Left ventricle myocardium inferior (tissue), 1 donor: ENCODE data around the gene EIPR1. TPM values are rescaled to one million over a fixed set of nuclear protein-coding genes. Genes with fewer than 3 reads are reported as not detected.

ENCODE experiments used
- DNase-seq: peaks from one replicate; pipeline ENCODE4 v3.0.0-alpha.2; 2020
- H3K27ac ChIP-seq: fragments of 200-600 bp; replicated peaks from 2 replicates; pipeline ENCODE4 v1.8.0; 2021
- H3K27me3 ChIP-seq: fragments of 200-600 bp; 2 replicates; pipeline ENCODE4 v1.8.0; 2021; ENCODE audit warnings: low read depth
- H3K36me3 ChIP-seq: fragments of 200-600 bp; 2 replicates; pipeline ENCODE4 v1.8.0; 2021
- H3K4me1 ChIP-seq: fragments of 200-600 bp; 2 replicates; pipeline ENCODE4 v1.8.0; 2021
- H3K4me3 ChIP-seq: fragments of 200-600 bp; 2 replicates; pipeline ENCODE4 v1.8.0; 2021; ENCODE audit warnings: mild to moderate bottlenecking, moderate library complexity
- H3K9me3 ChIP-seq: fragments of 200-600 bp; replicated peaks from 2 replicates; pipeline ENCODE4 v1.8.0; 2021
- CTCF ChIP-seq: fragments of 200-600 bp; IDR thresholded peaks from 2 replicates; pipeline ENCODE4 v1.8.0; 2021; ENCODE audit warnings: antibody characterized with exemption, mild to moderate bottlenecking, borderline replicate concordance
- intact Hi-C: fragments of 100-400 bp; cut with micrococcal nuclease; formaldehyde crosslinking; loops from one replicate; pipeline ENCODE4 v1.11.0; 2022
- total RNA-seq: library from RNA; stranded (reverse); fragmentation: NEBNext Ultra II Directional; extraction: Animal tissue kit (Norgen Biotek cat#: 25700); gene quantifications from one replicate; pipeline ENCODE4 v1.2.1, GENCODE V29; 2021
- donor health status: DM: no; HTN: yes; CAD: no; lungs with severe emphysema.

EIPR1 gene
- total RNA-seq, 1 donor from 2014 or later, result 12.2 TPM

DNA sequence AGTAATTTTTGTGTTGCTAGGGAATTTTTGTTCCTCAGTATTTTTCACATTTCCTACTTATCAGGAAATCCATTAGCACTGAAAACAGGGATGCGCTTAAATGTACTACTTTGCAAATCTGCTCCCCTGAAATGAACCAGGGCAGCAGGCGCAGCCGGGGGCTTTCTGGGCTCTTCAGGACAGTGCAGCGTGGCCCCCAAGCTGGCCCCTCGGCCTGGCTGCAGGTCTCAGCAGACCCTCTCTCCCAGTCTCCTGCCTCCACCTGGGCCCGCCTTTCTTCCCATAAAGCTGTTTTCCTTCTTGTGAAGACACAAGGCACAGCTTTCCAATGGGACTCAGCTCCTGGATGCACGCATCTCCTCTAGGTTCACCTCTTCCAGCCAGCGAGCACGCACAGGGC, 35.3 kb downstream of the EIPR1 start:
- TF ChIP-seq CTCF, result no peak
- no peaks in the 10 kb centered on the region for H3K27me3 ChIP-seq
- no peak for DNase-seq
- no peaks in the 10 kb centered on the region for H3K9me3 ChIP-seq
- no peaks in the 10 kb centered on the region for H3K4me1 ChIP-seq
- intact Hi-C loops, result no loop called here
- no peaks in the 10 kb centered on the region for H3K36me3 ChIP-seq
- no peak overlapping the region for H3K4me3 ChIP-seq
- no peak overlapping the region for H3K27ac ChIP-seq

- no peak for TF ChIP-seq CTCF
These were observed 36.3 kb downstream of the EIPR1 start for GRCh38 chr2:3341336-3341735.

DNA sequence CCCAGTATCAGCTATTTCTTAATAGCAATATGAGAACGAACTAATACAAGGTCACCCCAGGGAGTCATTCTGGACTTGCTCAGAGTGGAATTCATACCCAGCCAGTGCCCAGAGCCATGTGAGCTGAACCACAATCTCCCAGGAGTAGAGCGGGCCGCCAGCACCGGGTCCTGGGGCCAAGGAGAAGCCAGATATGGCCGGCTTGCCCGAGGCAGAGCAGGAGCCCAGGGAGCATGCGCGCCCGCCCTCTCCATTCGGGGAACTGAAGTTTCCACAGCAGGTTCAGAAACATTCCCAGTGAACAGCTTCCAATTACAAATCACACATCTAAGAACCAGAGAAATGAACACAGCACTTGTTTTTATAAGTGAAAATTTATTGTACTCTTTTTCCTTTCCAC, 37.5 kb downstream of the EIPR1 start:
- H3K36me3 ChIP-seq, result no peaks in the 10 kb centered on the region
- H3K4me3 ChIP-seq, result no peak overlapping the region
- no peak for DNase-seq
- H3K9me3 ChIP-seq, result no peaks in the 10 kb centered on the region
- intact Hi-C loops, result no loop called here
- no peaks in the 10 kb centered on the region for H3K27me3 ChIP-seq
- TF ChIP-seq CTCF, result no peak
- H3K27ac ChIP-seq, result no peak overlapping the region
- no peaks in the 10 kb centered on the region for H3K4me1 ChIP-seq

More at GRCh38 chr2:3341336-3341735, 36.3 kb downstream of the EIPR1 start:
- no peak overlapping the region for H3K4me3 ChIP-seq
- no peaks in the 10 kb centered on the region for H3K4me1 ChIP-seq
- no peak overlapping the region for H3K27ac ChIP-seq
- intact Hi-C loops, result no loop called here
- no peaks in the 10 kb centered on the region for H3K36me3 ChIP-seq
- no peaks in the 10 kb centered on the region for H3K9me3 ChIP-seq
- DNase-seq, result no peak
- H3K27me3 ChIP-seq, result no peaks in the 10 kb centered on the region

DNA sequence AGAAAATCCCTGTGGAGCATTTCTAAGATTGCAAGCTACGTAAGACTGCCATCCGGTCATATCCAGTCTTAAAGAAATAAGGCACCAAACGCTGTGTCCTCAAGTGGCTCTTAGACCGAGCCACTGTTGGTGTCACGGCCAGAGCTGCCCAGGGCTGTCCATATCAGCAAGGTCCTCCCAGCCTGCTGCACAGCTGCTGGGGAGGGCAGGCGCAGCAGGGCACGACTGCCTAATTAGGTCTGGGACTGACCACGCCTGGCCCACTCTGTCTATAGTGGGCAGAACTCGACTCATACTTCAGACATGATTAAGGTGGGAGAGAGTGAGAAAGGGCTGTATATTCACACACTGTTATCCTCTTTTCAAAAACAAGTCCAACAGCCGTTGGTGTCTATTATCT, 39.3 kb downstream of the EIPR1 start:
- no peaks in the 10 kb centered on the region for H3K27me3 ChIP-seq
- no peak overlapping the region for H3K4me3 ChIP-seq
- no peaks in the 10 kb centered on the region for H3K4me1 ChIP-seq
- no peak overlapping the region for H3K27ac ChIP-seq
- no peak for DNase-seq
- H3K36me3 ChIP-seq, result no peaks in the 10 kb centered on the region
- no peaks in the 10 kb centered on the region for H3K9me3 ChIP-seq
- no peak for TF ChIP-seq CTCF
- intact Hi-C loops, result no loop called here

DNA sequence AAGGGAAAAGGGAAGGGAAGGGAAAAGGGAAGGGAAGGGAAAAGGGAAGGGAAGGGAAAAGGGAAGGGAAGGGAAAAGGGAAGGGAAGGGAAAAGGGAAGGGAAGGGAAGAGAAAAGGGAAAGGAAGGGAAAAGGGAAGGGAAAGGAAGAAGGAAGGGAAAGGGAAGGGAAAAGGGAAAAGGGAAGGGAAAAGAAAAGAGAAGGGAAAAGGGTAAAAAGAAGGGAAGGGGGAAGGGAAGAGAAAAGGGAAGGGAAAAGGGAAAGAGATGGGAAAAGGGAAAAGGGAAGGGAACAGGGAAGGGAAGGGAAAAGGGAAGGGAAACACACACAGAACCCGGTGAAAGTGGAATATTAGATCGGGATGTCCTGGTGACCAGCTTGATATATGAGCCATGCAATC, 40.8 kb downstream of the EIPR1 start:
- Histone ChIP-seq H3K27me3 (no peaks in the 10 kb centered on the region), H3K4me3 (no peak overlapping the region), H3K36me3 (no peaks in the 10 kb centered on the region), H3K4me1 (peaks cover 4% of the 10 kb centered on the region), H3K27ac (no peak overlapping the region), H3K9me3 (no peaks in the 10 kb centered on the region)
- DNase-seq, result no peak
- no peak for TF ChIP-seq CTCF
- intact Hi-C loops, result no loop called here
